AG04450 (cell line): ENCODE results near the gene ERCC1. TPM values are rescaled to one million over a fixed set of nuclear protein-coding genes. Genes with fewer than 3 reads are reported as not detected.
"Not testable (repeated sequence)": the region's sequence is repeated elsewhere in the genome, so short reads cannot be mapped to it uniquely, and the experiment has no call there.

Source experiments
- CTCF ChIA-PET: fragments of 300-600, 350-600 bp; formaldehyde crosslinking; extraction: SDS; loops from one replicate; lab custom pipeline; 2022; ENCODE audit warnings: antibody characterized with exemption, inconsistent platforms; lab: Charles Lee
- POLR2A ChIA-PET: fragments of 350-600 bp; formaldehyde crosslinking; extraction: SDS; loops from one replicate; lab custom pipeline; 2021; ENCODE audit warnings: antibody characterized with exemption, inconsistent platforms; lab: Yijun Ruan, JAX
- DNase-seq: peaks from one replicate; pipeline ENCODE4 v3.0.0-alpha.2; 2011; ENCODE audit warnings: low read depth, low spot score
- H3K27ac ChIP-seq: one replicate; pipeline ENCODE4 v1.5.1; 2012; ENCODE audit warnings: low read depth, low read length, control low read depth
- H3K27me3 ChIP-seq: one replicate; pipeline ENCODE4 v1.6.0; 2012; ENCODE audit warnings: low read length; ENCODE audit not compliant: control insufficient read depth, insufficient read depth
- H3K4me3 ChIP-seq: 2 replicates; pipeline ENCODE4 v1.5.1; 2011; ENCODE audit warnings: mild to moderate bottlenecking, low read depth, low read length, control low read depth
- H3K9me3 ChIP-seq: 2 replicates; pipeline ENCODE4 v1.5.1; 2012; ENCODE audit warnings: low read length; ENCODE audit not compliant: control insufficient read depth, insufficient read depth
- polyA plus RNA-seq: library from polyadenylated mRNA; depleted of rRNA; stranded (reverse); fragments of >200 nt; gene quantifications from 2 replicates; pipeline ENCODE4 v1.2.3, GENCODE V29; 2011
- TF ChIP-seq, protein P1 (sequence below): IDR thresholded peaks from 2 replicates; pipeline ENCODE4 v1.5.1; 2011; ENCODE audit warnings: low read depth, low read length, control low read depth, inconsistent platforms

ERCC1 gene
- polyA plus RNA-seq, 1 experiment: 75.8 TPM

DNA sequence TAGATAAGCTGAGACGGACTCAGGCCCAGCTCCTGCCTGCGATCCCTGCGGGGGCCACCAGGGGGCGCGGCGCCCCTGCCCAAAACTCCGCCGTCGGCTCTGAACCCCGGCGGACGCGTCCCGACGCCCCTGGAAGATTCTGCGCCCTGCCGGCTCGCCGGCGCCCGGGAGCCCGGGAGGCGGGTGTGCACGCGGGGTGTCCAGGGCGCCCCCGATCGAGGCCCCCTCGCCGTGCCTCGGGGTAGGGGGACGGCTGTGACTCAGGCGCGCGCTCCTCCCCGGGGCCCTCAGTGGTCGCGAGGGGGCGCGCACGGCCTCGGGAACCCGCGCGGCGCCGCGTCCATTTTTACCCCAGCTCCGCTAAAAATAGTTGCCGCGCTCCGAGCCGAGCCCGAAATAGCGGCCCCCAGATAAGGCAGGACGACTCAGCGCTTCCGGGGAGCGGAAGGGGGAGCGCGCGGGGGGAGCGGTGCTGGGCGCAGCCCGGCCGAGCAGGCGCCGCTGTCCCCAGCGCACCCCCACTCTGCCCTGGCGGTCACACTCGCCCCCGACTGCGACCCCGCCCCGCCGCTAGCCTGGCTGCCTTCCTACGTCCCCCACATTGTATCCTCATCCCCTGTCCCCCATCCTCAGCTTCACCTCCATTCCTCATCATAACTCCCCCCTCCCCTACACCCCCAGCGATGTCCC lies 16.0 kb upstream of the ERCC1 start:
- TF ChIP-seq, protein P1, sequence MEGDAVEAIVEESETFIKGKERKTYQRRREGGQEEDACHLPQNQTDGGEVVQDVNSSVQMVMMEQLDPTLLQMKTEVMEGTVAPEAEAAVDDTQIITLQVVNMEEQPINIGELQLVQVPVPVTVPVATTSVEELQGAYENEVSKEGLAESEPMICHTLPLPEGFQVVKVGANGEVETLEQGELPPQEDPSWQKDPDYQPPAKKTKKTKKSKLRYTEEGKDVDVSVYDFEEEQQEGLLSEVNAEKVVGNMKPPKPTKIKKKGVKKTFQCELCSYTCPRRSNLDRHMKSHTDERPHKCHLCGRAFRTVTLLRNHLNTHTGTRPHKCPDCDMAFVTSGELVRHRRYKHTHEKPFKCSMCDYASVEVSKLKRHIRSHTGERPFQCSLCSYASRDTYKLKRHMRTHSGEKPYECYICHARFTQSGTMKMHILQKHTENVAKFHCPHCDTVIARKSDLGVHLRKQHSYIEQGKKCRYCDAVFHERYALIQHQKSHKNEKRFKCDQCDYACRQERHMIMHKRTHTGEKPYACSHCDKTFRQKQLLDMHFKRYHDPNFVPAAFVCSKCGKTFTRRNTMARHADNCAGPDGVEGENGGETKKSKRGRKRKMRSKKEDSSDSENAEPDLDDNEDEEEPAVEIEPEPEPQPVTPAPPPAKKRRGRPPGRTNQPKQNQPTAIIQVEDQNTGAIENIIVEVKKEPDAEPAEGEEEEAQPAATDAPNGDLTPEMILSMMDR: peak; percentile 96
- H3K27me3 ChIP-seq: no peaks in the 10 kb centered on the region
- peak overlapping the region; percentile 62 for H3K4me3 ChIP-seq
- H3K9me3 ChIP-seq: no peaks in the 10 kb centered on the region
- DNase-seq: no peak
- CTCF ChIA-PET: interaction anchor here (0.5 to 5.9 kb wide), 28 partner anchors 9 to 277 kb away, joined by 3 to 224 read pairs (median 5); partner anchors contain the start of genes ERCC1 and FOSB
- H3K27ac ChIP-seq: no peak overlapping the region
- POLR2A ChIA-PET: interaction anchor here (0.8 to 1.8 kb wide), 6 partner anchors 9 to 46 kb away, joined by 3 to 30 read pairs (median 6); partner anchors contain the start of gene FOSB

DNA sequence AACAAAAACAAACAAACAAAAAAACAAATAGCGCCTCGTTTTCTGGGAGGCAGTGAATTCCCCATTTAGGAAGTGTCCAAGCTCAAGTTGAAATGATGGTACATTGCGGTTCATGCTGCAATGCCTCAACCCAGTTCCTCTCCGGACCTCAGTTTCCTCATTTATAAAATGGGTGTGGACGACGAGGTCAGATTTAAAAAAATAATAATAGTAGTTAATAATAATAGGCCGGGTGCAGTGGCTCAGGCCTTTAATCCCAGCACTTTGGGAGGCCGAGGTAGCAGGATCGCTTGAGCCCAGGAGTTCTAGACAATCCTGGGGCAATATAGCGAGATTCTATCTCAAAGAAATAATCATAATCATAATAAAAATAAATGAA lies 15.5 kb upstream of the ERCC1 start:
- Histone ChIP-seq H3K4me3 (peak overlapping the region; percentile 62), H3K27me3 (no peaks in the 10 kb centered on the region), H3K9me3 (no peaks in the 10 kb centered on the region), H3K27ac (no peak overlapping the region)
- ChIA-PET POLR2A (interaction anchor here (0.8 to 1.8 kb wide), 6 partner anchors 8 to 47 kb away, joined by 3 to 30 read pairs (median 6); partner anchors contain the start of gene FOSB), CTCF (interaction anchor here (0.5 to 5.9 kb wide), 26 partner anchors 8 to 277 kb away, joined by 3 to 224 read pairs (median 6); partner anchors contain the start of genes ERCC1 and FOSB)
- no peak for DNase-seq
- TF ChIP-seq, protein P1: no peak

DNA sequence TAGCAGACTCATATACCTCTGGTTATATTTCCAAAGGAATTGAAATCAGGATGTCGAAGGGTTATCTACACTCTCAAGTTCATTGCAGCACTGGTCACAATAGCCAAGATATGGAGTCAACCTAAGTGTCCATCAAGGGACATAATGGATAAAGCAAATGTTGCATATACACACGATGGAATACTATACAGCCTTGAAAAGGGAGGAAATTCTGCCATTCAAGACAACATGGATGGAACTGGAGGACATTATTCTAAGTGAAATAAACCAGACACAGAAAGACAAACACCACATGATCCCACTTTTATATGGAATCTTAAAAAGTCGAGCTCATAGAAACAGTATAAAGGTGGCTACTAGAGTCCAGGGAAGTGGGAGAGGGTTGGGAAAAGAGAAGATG lies 13.6 kb upstream of the ERCC1 start:
- Histone ChIP-seq H3K9me3 (no peaks in the 10 kb centered on the region), H3K4me3 (no peak overlapping the region), H3K27me3 (no peaks in the 10 kb centered on the region), H3K27ac (no peak overlapping the region)
- DNase-seq: no peak
- TF ChIP-seq, protein P1: no peak
- ChIA-PET CTCF (interaction anchor here (0.5 to 5.9 kb wide), 3 partner anchors 41 to 57 kb away, joined by 3 to 224 read pairs (median 9); no protein-coding TSS in a partner anchor), POLR2A (no interaction called here)

DNA sequence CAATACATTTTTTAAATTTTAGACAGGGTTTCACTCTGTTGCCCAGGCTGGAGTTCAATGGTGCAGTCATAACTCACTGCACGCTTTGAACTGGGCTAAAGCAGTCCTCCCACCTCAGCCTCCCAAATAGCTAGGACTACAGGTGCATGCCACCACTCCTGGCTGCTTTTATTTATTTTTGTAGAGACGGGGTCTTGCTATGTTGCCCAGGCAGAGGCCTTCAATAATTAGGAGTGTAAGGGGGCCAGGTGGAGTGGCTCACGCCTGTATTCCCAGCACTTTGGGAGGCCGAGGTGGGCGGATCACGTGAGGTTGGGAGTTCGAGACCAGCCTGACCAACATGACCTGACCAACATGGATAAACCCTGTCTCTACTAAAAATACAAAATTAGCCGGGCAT lies 8.8 kb upstream of the ERCC1 start:
- H3K27ac ChIP-seq, POLR2A ChIA-PET, H3K4me3 ChIP-seq, DNase-seq, H3K9me3 ChIP-seq, H3K27me3 ChIP-seq: not testable (repeated sequence)
- CTCF ChIA-PET: interaction anchor here (2.7 kb wide), 1 partner anchor 46 kb away, joined by 19 read pairs; no protein-coding TSS in a partner anchor

DNA sequence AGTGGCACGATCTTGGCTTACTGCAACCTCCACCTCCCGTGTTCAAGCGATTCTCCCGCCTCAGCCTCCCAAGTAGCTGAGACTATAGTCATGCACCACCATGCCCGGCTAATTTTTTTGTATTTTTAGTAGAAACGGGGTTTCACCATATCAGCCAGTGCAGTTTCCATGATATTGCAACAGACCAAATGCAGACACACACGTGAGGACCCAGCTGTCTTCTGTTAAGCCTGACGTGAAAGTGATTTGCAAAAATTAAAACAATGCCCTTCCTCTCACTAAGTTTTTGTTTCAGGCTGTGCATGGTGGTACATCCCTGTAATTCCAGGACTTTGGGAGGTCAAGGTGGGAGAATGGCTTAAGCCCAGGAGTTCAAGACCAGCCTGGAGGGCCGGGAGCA lies 7.3 kb upstream of the ERCC1 start:
- H3K9me3 ChIP-seq, DNase-seq, H3K4me3 ChIP-seq, H3K27me3 ChIP-seq: not testable (repeated sequence)
- ChIA-PET POLR2A (interaction anchor here (1.0 kb wide), 1 partner anchor 8 kb away, joined by 4 read pairs; no protein-coding TSS in a partner anchor), CTCF (interaction anchor here (1.2 to 2.7 kb wide), 3 partner anchors 8 to 54 kb away, joined by 9 to 19 read pairs (median 11); no protein-coding TSS in a partner anchor)
- H3K27ac ChIP-seq: peak overlapping the region; percentile 21

DNA sequence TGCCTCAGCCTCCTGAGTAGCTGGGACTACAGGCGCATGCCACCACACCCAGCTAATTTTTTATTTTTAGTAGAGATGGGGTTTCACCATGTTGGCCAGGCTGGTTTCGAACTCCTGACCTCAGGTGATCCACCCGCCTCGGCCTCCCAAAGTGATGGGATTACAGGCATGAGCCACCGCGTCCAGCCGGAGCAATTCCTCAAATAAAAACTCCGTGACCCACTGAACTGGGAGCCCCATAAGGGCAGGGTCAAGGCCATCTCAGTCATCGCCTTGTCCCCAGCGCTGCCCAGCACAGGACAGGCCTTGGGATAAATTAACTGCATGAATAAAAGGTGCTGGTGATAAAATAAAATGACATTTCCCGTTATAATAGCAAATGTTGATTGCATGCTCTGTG lies 6.2 kb upstream of the ERCC1 start:
- DNase-seq, H3K27ac ChIP-seq, H3K9me3 ChIP-seq, H3K27me3 ChIP-seq, POLR2A ChIA-PET, H3K4me3 ChIP-seq: not testable (repeated sequence)
- CTCF ChIA-PET: interaction anchor here (2.5 to 2.7 kb wide), 2 partner anchors 49 to 56 kb away, joined by 11 to 19 read pairs; no protein-coding TSS in a partner anchor
